ENCODE results near the gene DHRSX. TPM values are rescaled to one million over a fixed set of nuclear protein-coding genes. Genes with fewer than 3 reads are reported as not detected.

DHRSX gene
- total RNA-seq, 1 donor from 2014 or later: 65.4 TPM

DNA sequence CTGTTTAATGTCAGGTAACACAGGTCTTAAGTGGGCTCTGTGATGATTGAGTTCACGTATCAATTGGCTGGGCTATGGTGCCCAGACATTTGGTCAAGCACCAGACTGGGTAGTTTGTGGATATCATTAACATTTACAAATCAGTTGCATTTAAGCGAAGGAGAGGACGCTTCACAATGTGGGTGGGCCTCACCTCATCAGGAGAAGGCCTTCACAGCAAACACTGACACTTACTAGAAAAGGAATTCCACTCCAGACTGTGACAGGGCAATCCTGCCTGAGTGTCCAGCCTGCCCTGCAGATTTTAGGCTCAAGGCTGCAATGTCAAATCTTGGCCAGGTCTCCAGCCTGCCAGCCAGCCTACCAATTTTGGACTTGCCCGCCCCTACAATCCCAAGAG lies 270.3 kb downstream of the DHRSX start:
- no peak overlapping the region for H3K27ac Mint-ChIP-seq
- TF ChIP-seq, protein P1, sequence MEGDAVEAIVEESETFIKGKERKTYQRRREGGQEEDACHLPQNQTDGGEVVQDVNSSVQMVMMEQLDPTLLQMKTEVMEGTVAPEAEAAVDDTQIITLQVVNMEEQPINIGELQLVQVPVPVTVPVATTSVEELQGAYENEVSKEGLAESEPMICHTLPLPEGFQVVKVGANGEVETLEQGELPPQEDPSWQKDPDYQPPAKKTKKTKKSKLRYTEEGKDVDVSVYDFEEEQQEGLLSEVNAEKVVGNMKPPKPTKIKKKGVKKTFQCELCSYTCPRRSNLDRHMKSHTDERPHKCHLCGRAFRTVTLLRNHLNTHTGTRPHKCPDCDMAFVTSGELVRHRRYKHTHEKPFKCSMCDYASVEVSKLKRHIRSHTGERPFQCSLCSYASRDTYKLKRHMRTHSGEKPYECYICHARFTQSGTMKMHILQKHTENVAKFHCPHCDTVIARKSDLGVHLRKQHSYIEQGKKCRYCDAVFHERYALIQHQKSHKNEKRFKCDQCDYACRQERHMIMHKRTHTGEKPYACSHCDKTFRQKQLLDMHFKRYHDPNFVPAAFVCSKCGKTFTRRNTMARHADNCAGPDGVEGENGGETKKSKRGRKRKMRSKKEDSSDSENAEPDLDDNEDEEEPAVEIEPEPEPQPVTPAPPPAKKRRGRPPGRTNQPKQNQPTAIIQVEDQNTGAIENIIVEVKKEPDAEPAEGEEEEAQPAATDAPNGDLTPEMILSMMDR (IDR thresholded peaks at IDR 0.05; ENCODE audit: unreplicated experiment): no peak
- no peak overlapping the region for H3K4me3 Mint-ChIP-seq (ENCODE audit: low read depth)
- peaks cover 18% of the 10 kb centered on the region for H3K36me3 Mint-ChIP-seq (ENCODE audit: insufficient read depth)
- no peaks in the 10 kb centered on the region for H3K4me1 Mint-ChIP-seq (ENCODE audit: low read depth)
- no peak for DNase-seq (ENCODE audit: low spot score, unreplicated experiment)
- no peaks in the 10 kb centered on the region for H3K9me3 Mint-ChIP-seq (ENCODE audit: low read depth)
- no peaks in the 10 kb centered on the region for H3K27me3 Mint-ChIP-seq

DNA sequence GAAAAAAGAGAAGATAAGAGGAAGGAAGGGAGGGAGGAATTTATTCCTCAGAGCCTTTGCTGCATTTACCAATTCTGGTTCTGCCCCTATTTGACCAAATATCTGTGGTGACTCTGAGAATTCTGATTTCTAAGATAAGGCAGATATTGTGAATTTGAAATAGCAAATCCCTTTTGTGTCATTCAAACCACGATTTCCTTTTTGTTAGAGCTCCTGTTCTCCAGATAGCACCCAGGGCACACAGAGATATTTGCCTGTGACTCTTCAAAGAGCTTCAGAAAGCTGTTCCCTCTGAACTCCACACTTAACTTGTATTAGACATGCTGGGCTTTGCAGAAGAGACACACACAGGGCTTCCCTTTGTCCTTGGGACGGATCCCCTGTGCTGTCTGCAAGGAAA lies 272.2 kb downstream of the DHRSX start:
- DNase-seq (ENCODE audit: low spot score, unreplicated experiment): no peak
- Mint-ChIP-seq H3K27ac (no peak overlapping the region), H3K9me3 (ENCODE audit: low read depth) (peaks cover 10% of the 10 kb centered on the region), H3K27me3 (no peaks in the 10 kb centered on the region), H3K4me3 (ENCODE audit: low read depth) (no peak overlapping the region), H3K4me1 (ENCODE audit: low read depth) (no peaks in the 10 kb centered on the region), H3K36me3 (ENCODE audit: insufficient read depth) (peaks cover 36% of the 10 kb centered on the region)
- TF ChIP-seq, protein P1 (IDR thresholded peaks at IDR 0.05; ENCODE audit: unreplicated experiment): no peak

DNA sequence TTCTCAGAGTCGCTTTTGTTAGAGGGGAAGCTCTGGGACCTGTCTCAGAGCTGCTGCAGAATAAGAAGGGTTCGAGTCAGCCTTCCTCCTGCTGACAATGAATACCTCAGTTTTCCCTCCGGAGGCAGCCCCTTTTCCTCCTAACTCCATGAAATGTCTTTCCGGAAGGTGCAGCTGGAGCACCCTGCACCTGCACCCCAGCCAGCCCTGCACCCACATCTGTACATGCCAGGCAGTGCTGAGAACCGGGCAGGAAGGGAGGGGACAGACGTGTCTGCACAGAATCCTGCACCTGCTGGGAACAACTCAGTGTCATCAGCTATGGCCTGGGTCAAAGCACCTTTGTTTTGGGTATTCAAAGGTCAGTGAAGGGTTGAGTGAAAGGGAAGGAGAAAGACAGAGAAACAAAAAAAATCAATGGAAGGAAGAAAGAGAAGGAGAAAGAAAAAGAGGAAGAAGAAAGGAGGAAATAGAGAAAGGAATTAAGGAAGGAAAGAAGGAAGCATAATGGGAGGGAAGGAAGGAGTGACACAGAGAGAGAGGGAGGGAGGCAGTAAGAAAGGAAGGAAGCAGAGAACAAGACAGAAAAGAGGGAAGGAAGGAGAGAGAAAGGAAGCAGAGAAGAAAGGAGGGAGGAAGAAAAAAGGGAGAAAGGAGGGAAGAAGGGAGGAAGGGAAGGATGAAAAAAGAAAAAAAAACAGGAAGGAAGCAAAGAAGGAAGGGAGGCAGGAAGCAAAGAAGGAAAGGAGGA lies 273.7 kb downstream of the DHRSX start:
- Mint-ChIP-seq H3K4me1 (ENCODE audit: low read depth) (no peaks in the 10 kb centered on the region), H3K4me3 (ENCODE audit: low read depth) (no peak overlapping the region), H3K9me3 (ENCODE audit: low read depth) (peaks cover 22% of the 10 kb centered on the region), H3K27me3 (no peaks in the 10 kb centered on the region), H3K27ac (peak overlapping the region; percentile 30), H3K36me3 (ENCODE audit: insufficient read depth) (peaks cover 50% of the 10 kb centered on the region)
- DNase-seq (ENCODE audit: low spot score, unreplicated experiment): no peak
- TF ChIP-seq, protein P1 (IDR thresholded peaks at IDR 0.05; ENCODE audit: unreplicated experiment): no peak

DNA sequence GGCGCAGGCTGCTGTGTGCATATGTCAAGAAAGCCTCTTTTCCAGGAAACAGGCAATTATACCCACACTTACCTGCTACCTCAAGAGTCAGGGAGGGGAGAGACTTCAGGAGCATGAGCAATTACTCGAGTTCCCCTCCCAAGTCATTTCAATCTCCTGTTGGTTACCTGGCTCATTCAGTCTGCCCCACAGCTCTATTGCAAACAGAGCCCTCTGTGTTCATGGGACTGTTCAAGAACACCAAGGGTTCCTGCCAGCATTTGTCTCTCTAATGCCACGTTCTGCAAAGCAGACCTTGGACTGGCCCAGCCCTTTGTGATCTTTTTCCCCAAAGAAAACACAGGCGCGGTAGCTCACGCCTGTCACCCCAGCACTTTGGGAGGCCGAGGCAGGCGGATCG lies 274.6 kb downstream of the DHRSX start:
- DNase-seq (ENCODE audit: low spot score, unreplicated experiment): no peak
- TF ChIP-seq, protein P1 (IDR thresholded peaks at IDR 0.05; ENCODE audit: unreplicated experiment): no peak
- no peaks in the 10 kb centered on the region for H3K4me1 Mint-ChIP-seq (ENCODE audit: low read depth)
- H3K27ac Mint-ChIP-seq: no peak overlapping the region
- peaks cover 28% of the 10 kb centered on the region for H3K9me3 Mint-ChIP-seq (ENCODE audit: low read depth)
- H3K4me3 Mint-ChIP-seq (ENCODE audit: low read depth): no peak overlapping the region
- no peaks in the 10 kb centered on the region for H3K27me3 Mint-ChIP-seq
- H3K36me3 Mint-ChIP-seq (ENCODE audit: insufficient read depth): peaks cover 56% of the 10 kb centered on the region

DNA sequence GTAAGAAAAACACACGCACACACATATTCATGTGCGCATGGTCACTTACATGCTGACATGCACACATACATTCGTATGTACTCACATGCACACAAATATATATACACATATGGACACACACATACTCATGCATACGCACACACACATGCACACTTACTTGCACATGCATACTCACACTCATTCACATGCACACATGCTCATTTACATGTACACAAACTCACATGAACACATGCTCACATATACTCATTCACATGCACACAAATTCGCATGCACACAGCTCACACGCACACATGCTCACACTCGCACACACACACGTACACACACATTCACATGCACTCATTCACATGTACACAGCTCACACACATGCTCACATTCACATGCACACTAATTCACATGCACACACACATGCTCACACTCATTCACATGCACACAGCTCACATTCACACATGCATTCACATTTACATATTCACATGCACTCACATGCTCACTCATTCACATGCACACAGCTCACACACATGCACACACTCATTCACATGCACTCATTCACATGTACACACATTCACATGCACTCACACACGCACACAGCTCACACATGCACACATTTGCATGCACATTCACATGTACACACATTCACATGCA lies 276.1 kb downstream of the DHRSX start:
- H3K36me3 Mint-ChIP-seq (ENCODE audit: insufficient read depth): peaks cover 61% of the 10 kb centered on the region
- DNase-seq (ENCODE audit: low spot score, unreplicated experiment): no peak
- peaks cover 34% of the 10 kb centered on the region for H3K9me3 Mint-ChIP-seq (ENCODE audit: low read depth)
- no peaks in the 10 kb centered on the region for H3K4me1 Mint-ChIP-seq (ENCODE audit: low read depth)
- no peak overlapping the region for H3K27ac Mint-ChIP-seq
- TF ChIP-seq, protein P1 (IDR thresholded peaks at IDR 0.05; ENCODE audit: unreplicated experiment): no peak
- H3K4me3 Mint-ChIP-seq (ENCODE audit: low read depth): no peak overlapping the region
- no peaks in the 10 kb centered on the region for H3K27me3 Mint-ChIP-seq

Data from progenitor cell of endocrine pancreas (in vitro differentiated cells).